Neural cell (in vitro differentiated cells): ENCODE measurements around the gene PPM1H.

Experiments
- TAF1 ChIP-seq: IDR thresholded peaks from 2 replicates; pipeline ENCODE4 v1.6.1; 2012; ENCODE audit warnings: low read depth
- TF ChIP-seq, protein P1 (sequence below): fragments of 450-650 bp; IDR thresholded peaks from 2 replicates; pipeline ENCODE4 v1.5.1; 2014; ENCODE audit warnings: antibody characterized with exemption, mild to moderate bottlenecking, moderate library complexity; ENCODE audit not compliant: poor library complexity, severe bottlenecking

DNA sequence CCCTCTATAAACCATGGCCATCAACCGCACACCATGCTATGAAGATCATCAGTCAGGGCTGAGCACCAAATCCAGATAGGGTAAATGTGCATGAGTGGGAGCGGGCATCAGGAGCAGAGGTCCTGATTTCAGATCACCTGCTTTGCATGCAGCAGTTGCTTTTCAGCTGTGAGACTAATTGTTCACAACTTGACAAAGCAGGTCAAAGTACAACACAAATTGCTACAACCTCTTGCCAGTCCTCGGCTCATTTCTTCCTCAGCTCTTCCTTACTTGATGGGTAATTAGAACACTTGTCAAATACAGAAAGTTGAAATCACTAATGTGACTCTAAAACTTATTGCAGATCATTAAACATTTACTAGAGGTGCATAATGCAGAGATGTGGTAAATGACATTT is 171.6 kb downstream of the PPM1H start:
- TF ChIP-seq, protein P1, sequence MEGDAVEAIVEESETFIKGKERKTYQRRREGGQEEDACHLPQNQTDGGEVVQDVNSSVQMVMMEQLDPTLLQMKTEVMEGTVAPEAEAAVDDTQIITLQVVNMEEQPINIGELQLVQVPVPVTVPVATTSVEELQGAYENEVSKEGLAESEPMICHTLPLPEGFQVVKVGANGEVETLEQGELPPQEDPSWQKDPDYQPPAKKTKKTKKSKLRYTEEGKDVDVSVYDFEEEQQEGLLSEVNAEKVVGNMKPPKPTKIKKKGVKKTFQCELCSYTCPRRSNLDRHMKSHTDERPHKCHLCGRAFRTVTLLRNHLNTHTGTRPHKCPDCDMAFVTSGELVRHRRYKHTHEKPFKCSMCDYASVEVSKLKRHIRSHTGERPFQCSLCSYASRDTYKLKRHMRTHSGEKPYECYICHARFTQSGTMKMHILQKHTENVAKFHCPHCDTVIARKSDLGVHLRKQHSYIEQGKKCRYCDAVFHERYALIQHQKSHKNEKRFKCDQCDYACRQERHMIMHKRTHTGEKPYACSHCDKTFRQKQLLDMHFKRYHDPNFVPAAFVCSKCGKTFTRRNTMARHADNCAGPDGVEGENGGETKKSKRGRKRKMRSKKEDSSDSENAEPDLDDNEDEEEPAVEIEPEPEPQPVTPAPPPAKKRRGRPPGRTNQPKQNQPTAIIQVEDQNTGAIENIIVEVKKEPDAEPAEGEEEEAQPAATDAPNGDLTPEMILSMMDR = no peak
- no peak for TF ChIP-seq TAF1
